SKM-1 (cell line): ENCODE measurements around the gene HTR3A.
"Not testable (repeated sequence)": the region's sequence is repeated elsewhere in the genome, so short reads cannot be mapped to it uniquely, and the experiment has no call there.

Experiments
- DNase-seq: peaks from one replicate; lab custom pipeline; 2025; ENCODE audit not compliant: unreplicated experiment; lab: John Stamatoyannopoulos, UW

HTR3A gene

DNA sequence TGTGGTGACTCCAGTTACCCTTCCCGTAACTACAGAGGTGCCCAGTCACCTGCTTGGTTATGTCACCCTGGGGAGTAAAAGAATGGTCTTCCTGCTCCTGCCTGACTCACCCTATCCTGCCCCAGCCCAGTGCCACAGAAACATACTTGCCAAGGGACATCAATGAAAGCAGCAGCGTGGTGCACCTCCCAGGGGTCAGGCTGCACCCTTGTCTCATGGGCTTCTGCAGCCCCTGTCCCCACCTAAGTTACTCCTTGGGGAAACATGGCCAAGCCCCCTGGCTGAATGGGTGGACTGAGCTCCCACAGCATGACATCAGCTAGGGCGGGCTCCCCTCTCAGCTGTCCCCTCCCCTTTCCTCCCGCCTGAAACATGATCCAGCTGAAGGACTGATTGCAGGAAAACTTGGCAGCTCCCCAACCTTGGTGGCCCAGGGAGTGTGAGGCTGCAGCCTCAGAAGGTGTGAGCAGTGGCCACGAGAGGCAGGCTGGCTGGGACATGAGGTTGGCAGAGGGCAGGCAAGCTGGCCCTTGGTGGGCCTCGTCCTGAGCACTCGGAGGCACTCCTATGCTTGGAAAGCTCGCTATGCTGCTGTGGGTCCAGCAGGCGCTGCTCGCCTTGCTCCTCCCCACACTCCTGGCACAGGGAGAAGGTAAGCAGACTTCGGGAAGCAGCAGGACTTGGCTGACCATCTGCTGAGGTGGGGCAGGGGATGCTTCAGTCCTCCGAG lies at the start of gene HTR3A:
Gene HTR3A, plus strand, starts transcription at position 368 of the 730 bp plus-strand sequence. Its CDS starts 218 bp downstream, at position 586.
- DNase-seq: no peak

DNA sequence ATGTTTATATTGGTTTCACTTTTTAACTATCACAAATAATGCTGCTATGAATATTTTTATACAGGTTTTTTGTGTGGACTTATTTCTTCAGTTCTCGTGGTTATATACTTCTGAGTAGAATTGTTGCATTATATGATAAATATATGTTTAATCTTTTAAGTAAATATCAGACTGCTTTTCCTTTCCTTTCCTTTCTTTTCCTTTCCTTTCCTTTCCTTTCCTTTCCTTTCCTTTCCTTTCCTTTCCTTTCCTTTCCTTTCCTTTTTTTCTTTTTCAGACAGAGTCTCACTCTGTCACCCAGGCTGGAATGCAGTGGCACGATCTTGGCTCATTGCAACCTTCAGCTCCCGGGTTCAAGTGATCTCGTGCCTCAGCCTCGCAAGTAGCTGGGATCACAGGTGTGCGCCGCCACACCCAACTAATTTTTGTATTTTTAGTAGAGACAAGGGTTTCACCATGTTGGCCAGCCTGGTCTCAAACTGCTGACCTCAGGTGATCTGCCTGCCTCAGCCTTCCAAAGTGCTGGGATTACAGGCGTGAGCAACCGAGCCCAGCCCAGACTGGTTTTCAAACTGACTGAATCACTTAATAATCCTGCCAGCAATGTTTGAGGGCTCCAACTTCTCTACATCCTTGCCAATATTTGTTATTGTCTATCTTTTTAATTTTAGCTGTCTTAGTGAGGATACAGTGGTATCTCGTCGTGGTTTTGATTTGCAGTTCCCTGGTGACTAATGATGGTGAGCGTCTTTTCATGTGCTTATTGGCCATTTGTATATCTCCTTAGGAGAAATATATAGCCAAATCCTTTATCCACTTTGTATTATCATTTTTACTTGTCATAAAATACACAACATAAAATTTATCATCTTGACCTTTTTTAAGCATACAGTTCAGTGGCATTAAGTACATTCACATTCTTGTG lies 48.4 kb upstream of the HTR3A start:
- DNase-seq: no peak

DNA sequence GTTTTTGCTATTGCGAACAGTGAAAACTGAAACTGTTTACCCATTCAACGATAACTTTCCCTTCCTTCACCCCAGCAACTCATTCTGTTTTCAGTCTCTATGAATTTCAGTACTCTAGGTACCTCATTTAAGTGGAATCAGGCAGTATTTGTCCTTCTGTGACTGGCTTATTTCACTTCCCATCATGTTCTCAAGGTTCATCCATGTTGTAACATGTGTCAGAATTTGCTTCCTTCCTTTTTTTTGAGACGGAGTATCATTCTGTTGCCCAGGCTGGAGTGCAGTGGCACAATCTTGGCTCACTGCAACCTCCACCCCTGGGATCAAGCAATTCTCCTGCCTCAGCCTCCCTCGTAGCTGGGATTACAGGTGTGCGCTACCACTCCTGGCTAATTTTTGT lies 46.6 kb upstream of the HTR3A start:
- peak; percentile 59 for DNase-seq

DNA sequence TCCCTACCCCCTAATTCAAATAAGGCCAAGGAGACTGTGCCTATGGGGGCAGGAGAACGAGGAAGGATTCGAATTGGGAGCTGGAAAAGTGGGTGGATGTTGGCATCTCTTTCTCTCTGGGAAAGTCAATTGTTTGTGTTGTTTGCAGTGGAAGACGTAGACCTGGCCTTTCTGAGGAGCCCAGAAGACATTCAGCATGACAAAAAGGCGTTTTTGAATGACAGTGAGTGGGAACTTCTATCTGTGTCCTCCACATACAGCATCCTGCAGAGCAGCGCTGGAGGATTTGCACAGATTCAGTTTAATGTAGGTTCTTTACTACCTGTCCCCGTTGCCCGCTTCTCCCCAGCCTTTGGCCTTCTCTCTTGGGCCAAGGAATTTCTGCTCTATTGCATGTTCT lies 42.1 kb upstream of the HTR3A start:
- DNase-seq: no peak

DNA sequence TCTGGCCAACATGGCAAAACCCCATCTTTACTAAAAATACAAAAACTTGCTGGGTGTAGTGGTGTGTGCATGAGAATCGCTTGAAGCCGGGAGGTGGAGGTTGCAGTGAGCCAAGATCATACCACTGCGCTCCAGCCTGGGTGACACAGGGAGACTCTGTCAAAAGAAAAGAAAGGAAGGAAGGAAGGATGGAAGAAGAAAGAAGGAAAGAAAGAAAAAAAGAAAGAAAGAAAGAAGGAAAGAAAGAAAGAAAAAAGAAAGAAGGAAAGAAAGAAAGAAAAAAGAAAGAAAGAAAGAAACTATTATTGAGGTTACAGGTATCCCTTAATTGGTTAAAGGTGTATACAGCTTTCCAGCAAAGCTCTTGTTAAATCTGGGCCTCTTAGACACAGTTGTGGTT lies 40.7 kb upstream of the HTR3A start:
- not testable (repeated sequence) for DNase-seq

DNA sequence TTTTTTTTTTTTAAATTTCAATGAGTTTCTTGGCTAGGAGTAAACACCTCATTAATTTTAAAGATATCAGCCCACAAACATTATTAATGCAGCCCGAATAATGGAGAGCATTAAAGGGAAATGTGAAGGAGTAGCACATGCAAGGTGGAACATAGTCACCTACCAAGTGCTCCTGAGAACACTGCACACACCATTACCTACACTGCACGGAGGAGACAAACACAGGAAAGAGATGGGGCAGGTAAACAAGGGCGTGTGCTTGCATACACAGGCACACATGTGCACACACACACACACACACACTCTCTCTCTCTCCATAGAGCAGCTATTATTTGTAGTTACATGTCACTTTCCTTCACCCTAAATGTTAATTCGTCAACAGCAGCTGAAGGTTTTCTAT lies 40.1 kb upstream of the HTR3A start:
- no peak for DNase-seq

DNA sequence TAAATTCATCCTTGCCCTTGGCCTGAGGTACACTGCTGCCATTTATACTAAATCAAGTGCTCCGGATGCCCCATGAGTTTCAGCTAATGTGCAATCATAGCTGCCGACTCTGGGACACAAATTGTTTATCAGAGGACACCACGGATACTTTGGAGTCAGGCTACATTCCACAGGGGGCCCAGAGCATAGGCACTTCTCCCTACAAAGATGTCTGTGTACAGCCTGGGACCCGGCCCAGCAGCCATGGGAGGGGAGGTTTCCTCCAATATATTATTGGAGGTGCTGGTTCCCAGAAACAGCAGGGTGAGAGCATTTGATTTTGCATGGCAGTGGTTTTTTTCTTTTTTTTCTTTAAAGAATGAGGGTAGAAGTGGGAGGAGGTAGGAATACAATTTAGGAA lies 39.0 kb upstream of the HTR3A start:
- no peak for DNase-seq

DNA sequence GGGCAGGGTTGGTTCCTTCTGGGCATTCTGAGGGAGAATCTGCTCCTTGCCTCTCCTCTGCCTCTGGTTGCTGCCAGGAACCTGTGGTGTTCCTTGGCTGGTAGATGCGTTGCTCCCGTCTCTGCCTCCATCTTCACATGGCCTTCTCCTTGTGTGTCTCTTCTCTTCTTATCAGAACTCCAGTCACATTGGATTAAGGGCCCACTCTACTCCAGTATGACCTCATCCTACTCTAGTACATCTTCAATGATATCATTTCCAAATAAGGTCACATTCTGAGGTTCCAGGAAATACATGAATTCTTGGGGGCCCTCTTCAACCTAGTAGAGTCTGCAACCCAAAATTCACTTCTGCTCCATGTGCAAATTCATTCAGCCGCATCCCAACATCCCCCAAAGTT lies 37.0 kb upstream of the HTR3A start:
- DNase-seq: no peak

DNA sequence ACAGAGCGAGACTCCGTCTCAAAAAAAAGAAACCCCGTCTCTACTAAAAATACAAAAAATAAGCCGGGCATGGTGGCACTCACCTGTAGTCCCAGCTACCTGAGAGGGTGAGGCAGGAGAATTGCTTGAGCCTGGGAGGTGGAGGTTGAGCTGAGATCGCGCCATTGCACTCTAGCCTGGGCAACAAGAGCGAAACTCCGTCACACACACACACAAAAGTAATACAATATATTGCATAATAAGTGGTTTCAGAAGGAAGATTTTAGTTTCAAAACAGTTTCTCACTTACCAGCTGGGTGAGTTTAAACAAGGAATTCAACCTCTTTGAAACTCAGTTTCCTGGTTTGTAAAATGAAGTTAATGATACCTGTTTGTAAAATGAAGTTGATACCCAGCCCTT lies 32.7 kb upstream of the HTR3A start:
- peak; percentile 56 for DNase-seq

DNA sequence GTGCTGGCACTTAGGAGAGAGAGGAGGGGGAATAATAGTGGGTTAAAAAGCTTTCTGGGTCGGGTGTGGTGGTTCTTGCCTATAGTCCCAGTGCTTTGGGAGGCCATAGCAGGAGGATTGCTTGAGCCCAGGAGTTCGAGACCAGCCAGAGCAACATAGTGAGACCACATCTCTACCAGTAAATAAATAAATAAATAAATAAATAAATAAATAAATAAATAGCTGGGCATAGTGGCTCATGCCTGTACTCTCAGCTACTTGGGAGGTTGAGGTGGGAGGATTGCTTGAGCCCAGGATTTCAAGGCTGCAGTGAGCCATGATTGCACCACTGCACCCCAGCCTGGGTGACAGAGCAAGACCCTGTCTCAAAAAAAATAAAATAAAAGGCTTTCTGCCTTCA lies 28.7 kb upstream of the HTR3A start:
- not testable (repeated sequence) for DNase-seq

DNA sequence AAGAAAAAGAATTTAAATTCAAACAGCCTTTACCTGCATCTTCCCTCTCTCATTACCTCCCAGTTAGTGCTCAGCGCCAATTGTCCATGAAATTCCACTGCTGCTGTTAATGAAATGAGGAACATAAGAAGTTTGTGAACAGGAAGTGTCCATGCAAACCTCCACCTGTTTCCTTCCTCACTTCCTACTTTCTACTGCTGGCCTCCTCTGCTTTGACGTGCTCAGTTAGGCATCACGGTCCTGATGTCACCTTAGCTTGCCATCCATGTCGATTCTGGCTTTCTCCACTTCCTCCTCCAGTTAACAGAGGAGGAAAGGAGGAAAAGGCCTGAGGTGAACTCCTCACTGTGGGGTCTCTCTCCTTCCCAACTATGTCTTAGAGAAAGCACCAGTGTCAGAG lies 26.9 kb upstream of the HTR3A start:
- DNase-seq: peak; percentile 42

DNA sequence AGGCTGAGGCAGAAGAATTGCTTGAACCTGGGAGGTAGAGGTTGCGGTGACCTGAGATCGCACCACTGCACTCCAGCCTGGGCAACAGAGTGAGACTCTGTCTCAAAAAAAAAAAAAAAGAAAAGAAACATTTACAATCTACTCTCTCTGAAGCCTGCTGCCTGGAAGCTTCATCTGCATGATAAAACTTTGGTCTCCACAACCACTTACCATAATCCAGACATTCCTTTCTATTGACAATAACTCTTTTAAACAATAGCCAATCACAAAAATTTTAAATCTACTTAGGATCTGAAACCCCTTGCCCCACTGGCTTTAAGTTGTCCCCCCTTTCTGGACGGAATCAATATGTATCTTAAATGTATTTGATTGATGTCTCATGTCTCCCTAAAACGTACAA lies 25.0 kb upstream of the HTR3A start:
- no peak for DNase-seq

DNA sequence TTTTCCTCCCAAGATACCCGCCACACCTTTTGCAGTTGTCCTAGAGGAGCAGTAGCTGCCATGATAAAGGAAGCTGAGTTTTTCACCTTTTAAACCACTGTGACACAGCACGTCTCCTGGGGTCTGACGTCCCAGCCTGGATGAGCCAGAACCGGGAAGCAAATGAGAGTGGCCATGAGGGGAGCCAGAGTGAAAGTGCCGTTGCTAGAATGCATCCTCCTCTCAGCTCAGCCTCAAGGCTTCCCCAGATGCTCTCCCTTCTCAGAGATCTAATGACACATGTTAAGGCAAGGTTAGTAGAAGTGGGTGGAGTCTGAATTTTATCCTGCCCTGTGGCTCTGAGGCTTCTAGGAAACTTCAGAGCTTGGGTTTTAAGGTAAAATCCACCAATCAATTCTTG lies 23.4 kb upstream of the HTR3A start:
- no peak for DNase-seq

DNA sequence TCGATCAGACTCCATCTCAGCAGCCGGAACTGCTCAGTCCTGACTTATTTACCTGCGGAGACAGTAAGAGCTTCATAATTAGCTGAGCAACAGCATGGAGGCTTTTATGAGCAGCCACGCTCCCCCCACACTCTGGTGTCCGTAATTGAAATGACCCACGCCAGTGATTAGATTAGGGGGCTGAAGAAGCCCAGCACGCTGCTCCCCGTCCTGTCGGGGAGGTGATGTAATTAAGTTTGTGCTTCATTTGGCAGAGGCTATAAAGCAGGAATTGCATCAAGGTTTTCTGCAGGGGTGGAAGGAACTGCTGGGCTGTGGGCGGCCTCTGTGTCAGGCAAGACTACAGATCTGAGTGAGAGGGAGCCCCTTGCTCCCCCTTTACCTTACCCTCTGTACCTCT lies 22.8 kb upstream of the HTR3A start:
- no peak for DNase-seq

DNA sequence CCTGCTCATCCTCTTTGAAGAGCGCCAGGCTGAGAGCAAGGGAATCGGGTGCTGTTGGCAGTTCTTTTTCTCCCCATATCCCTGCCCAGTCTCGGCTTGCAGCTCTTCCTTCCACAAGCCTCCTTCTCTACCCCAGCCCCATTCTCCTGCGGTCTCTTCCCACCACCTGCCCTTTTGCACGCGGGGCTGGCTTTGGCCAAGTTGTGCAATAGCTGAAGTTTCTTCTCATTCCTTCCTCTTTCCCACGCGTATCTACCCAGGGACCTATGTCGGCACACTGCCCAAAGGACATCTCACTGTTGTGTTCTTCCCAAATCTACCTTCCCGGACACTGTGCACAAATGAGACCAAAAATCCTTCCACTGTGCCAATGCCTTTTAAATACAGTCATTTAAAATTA lies 22.3 kb upstream of the HTR3A start:
- peak; percentile 73 for DNase-seq

DNA sequence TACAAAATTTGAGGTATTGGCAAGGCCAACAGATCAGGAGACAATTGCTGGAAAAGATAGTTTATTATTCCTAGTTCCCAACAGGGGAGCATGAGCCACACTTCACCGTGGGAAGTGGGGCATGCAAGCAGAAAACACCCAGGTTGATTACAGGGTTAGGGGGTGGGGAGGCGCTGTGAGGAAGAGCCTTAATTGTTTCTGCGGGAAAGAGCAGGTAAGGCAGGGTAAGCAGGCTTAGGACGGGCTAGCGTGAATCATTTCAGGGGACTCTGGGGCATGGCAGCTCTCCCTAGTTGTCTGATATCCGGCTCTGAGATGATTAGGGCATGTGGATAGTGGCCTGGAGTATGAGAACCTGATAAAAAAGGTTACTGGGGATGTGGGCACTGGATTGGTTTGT lies 20.7 kb upstream of the HTR3A start:
- DNase-seq: no peak

DNA sequence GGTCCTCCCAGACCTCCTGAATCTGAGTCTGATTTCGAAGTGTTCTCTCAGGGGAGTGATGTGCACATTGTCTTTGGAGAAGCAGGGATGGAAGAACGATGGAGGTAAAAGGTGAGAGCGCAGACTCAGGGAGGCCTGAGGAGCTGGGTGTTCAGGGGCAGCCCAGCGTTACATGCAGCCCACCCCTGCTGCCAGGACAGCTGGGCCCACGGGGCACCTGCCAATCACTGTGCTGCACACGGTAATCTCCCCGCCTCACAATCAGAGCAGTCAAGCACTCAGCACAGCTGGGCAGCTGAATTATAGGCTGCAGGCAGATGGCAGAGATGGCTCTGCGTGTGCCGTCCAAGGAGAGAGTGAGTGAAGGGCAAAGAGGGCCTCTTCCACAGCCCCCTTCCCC lies 17.9 kb upstream of the HTR3A start:
- no peak for DNase-seq

DNA sequence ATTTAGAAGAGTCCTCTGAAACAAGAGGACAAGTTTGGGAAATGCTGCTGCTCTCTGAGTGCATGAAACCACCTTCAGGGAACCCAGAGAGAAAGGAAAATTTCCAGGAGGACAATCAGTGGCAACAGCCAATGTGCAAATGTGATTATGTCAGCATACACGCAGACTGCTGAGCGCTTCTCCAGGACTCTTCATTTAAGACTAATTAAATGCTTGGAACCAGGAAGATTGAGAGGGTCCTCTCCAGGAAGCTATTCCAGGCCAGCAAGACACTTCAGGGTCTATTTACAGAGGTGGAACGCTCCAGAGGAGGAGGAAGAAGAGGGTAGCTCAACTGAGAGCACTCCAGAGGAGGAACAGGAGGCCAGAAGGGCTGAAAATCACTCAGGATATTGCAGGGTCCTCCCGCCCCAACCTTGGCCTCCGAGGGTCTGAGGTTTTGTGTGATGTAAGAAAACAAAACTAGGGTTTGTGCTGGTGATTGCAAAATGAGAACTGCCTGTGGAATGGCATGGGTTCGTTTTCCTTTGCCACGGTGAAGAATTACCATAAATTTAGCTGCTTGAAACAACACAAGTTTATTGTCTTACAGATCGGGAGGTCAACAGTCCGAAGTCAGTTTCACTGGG lies 14.1 kb upstream of the HTR3A start:
- peak; percentile 68 for DNase-seq

DNA sequence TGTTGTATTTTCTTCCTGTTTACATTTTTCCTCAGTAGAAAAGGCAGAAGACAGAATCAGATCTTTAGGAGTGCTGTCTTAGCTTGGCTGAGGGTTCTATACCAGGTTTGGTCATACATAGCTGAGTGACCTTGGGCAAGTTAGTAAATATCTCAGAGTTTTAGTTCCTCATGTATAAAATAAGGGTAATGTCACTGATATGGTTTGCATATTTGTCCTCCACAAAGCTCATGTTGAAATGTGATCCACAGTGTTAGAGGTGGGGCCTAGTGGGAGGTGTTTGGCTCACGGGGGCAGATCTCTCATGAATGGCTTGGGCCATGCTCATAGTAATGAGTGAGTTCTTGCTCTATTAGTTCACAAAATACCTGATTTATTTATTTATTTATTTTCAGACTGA lies 7.5 kb upstream of the HTR3A start:
- no peak for DNase-seq

DNA sequence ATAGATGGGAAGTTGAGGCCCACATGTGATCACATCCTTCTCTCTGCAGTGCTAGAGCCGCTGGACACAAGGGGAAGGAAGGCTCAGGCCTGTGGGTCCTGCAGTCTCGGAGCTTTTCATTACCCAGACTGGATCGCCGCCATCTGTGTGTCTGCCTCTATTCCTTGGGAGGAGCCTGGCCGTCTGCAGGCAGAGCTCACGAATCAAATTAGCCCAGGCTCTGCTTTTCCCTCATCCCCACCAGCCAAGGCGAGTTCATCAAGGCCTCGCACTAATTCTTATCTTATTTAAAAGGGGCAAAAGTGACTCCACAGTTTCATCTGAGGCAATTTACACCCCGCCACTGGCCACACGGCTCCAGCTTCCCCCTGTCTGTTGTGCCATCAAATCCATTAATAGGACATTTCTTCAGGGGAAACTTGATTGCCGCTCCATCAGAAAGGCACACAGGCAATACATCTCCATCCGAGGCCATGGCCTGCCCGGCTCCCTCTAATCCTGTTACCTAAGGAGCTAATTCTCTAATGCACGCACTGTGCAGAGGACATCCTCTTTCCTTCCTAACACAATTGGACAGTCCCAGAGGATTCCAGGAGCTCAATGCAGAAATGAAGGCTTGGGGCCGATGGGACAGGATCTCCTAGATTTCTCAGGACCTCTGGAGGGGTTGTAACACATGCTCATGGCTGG lies 3.3 kb upstream of the HTR3A start:
- no peak for DNase-seq

DNA sequence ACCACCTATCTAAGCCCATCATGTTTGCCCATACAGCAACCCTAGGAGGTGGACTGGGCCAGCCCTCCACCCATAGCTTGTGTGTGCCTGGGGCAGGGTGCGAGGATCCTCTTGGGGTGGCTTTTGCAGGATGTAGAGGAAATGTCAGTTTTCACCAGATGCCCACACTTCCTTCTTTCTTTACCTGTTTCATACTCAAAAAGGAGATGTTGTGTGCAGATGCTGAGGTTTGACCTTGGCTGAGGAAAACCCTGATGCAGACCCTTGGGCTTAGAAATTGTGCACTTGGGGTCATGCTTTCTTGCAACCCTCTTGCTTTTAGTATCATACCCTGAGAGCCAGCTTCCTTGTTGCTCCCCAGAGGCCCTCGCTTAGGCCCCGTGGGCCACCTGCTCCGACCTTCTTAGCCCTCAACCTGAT lies 2.2 kb downstream of the HTR3A start:
- DNase-seq: no peak
